H9 (cell line): ENCODE measurements around the gene SAP30L. TPM values are rescaled to one million over a fixed set of nuclear protein-coding genes. Genes with fewer than 3 reads are reported as not detected.

Experiments
- DNase-seq: peaks from one replicate; pipeline ENCODE4 v3.0.0-alpha.2; 2017
- H2AFZ ChIP-seq: one replicate; pipeline ENCODE4 v1.6.1; 2013; ENCODE audit warnings: mild to moderate bottlenecking, low read length, control low read depth, moderate library complexity
- H2AK5ac ChIP-seq: 2 replicates; pipeline ENCODE4 v1.6.1; 2013; ENCODE audit warnings: low read length, control low read depth, mixed read lengths; ENCODE audit not compliant: insufficient read length
- H2BK120ac ChIP-seq: one replicate; pipeline ENCODE4 v1.6.1; 2013; ENCODE audit warnings: low read depth, mild to moderate bottlenecking, low read length, control low read depth, inconsistent platforms; ENCODE audit not compliant: poor library complexity, severe bottlenecking
- H2BK12ac ChIP-seq: 2 replicates; pipeline ENCODE4 v1.6.1; 2013; ENCODE audit warnings: low read length, control low read depth, mixed read lengths, low read depth; ENCODE audit not compliant: insufficient read length
- H2BK15ac ChIP-seq: 2 replicates; pipeline ENCODE4 v1.6.1; 2013; ENCODE audit warnings: low read depth, low read length, control low read depth
- H2BK20ac ChIP-seq: one replicate; pipeline ENCODE4 v1.6.1; 2013; ENCODE audit warnings: low read depth, mild to moderate bottlenecking, low read length, control low read depth, inconsistent platforms; ENCODE audit not compliant: poor library complexity, severe bottlenecking
- H2BK5ac ChIP-seq: 2 replicates; pipeline ENCODE4 v1.6.1; 2013; ENCODE audit warnings: low read length, control low read depth, mixed read lengths; ENCODE audit not compliant: insufficient read length
- H3K14ac ChIP-seq: 2 replicates; pipeline ENCODE4 v1.6.1; 2013; ENCODE audit warnings: low read length, control low read depth; ENCODE audit not compliant: insufficient read depth
- H3K18ac ChIP-seq: 2 replicates; pipeline ENCODE4 v1.6.1; 2013; ENCODE audit warnings: low read depth, mild to moderate bottlenecking, mixed read lengths, low read length, control low read depth; ENCODE audit not compliant: insufficient read length
- H3K23ac ChIP-seq: 2 replicates; pipeline ENCODE4 v1.6.1; 2013; ENCODE audit warnings: low read length, control low read depth, mixed read lengths, low read depth; ENCODE audit not compliant: insufficient read length
- H3K23me2 ChIP-seq: 2 replicates; pipeline ENCODE4 v1.6.1; 2013; ENCODE audit warnings: low read depth, mild to moderate bottlenecking, mixed read lengths, low read length, control low read depth; ENCODE audit not compliant: insufficient read length, poor library complexity, severe bottlenecking
- H3K27ac ChIP-seq: 2 replicates; pipeline ENCODE4 v1.5.1; 2013; ENCODE audit warnings: low read length, control low read depth, mixed read lengths, low read depth; ENCODE audit not compliant: insufficient read length
- H3K27me3 ChIP-seq: 2 replicates; pipeline ENCODE4 v1.6.1; 2013; ENCODE audit warnings: low read length, control low read depth, inconsistent platforms; ENCODE audit not compliant: insufficient read depth
- H3K4ac ChIP-seq: 2 replicates; pipeline ENCODE4 v1.6.1; 2013; ENCODE audit warnings: low read depth, mild to moderate bottlenecking, control low read depth, inconsistent platforms, low read length, moderate library complexity
- H3K4me1 ChIP-seq: 2 replicates; pipeline ENCODE4 v1.6.1; 2013; ENCODE audit warnings: low read length, control low read depth, inconsistent platforms; ENCODE audit not compliant: insufficient read depth
- H3K4me2 ChIP-seq: 2 replicates; pipeline ENCODE4 v1.6.1; 2013; ENCODE audit warnings: low read length, control low read depth, mixed read lengths; ENCODE audit not compliant: insufficient read length, insufficient read depth
- H3K56ac ChIP-seq: 2 replicates; pipeline ENCODE4 v1.6.1; 2013; ENCODE audit warnings: low read depth, mild to moderate bottlenecking, mixed read lengths, low read length, control low read depth; ENCODE audit not compliant: insufficient read length
- H3K79me1 ChIP-seq: 2 replicates; pipeline ENCODE4 v1.6.1; 2013; ENCODE audit warnings: low read depth, mild to moderate bottlenecking, moderate library complexity, low read length, control low read depth, inconsistent platforms; ENCODE audit not compliant: insufficient read depth, poor library complexity, severe bottlenecking
- H3K79me2 ChIP-seq: 2 replicates; pipeline ENCODE4 v1.6.1; 2013; ENCODE audit warnings: low read length, control low read depth, inconsistent platforms; ENCODE audit not compliant: insufficient read depth
- H3K9ac ChIP-seq: 2 replicates; pipeline ENCODE4 v1.6.1; 2013; ENCODE audit warnings: low read length, control low read depth, mixed read lengths; ENCODE audit not compliant: insufficient read length; ENCODE audit errors: extremely low read depth
- H3K9me3 ChIP-seq: one replicate; pipeline ENCODE4 v1.6.1; 2013; ENCODE audit warnings: low read depth, low read length, inconsistent platforms; ENCODE audit not compliant: control insufficient read depth
- H3T11ph ChIP-seq: one replicate; pipeline ENCODE4 v1.6.1; 2013; ENCODE audit warnings: mild to moderate bottlenecking, low read length, control low read depth, inconsistent platforms
- H4K20me1 ChIP-seq: one replicate; pipeline ENCODE4 v1.6.1; 2013; ENCODE audit not compliant: control insufficient read depth, insufficient read length, insufficient read depth
- H4K5ac ChIP-seq: 2 replicates; pipeline ENCODE4 v1.6.1; 2013; ENCODE audit warnings: low read depth, mild to moderate bottlenecking, mixed read lengths, low read length, control low read depth; ENCODE audit not compliant: insufficient read length
- H4K8ac ChIP-seq: replicated peaks from 2 replicates; pipeline ENCODE4 v1.6.1; 2013; ENCODE audit warnings: low read length, control low read depth, mixed read lengths, low read depth; ENCODE audit not compliant: insufficient read length
- H4K91ac ChIP-seq: 2 replicates; pipeline ENCODE4 v1.6.1; 2013; ENCODE audit warnings: low read depth, mild to moderate bottlenecking, moderate library complexity, mixed read lengths, low read length, control low read depth; ENCODE audit not compliant: insufficient read length
- H3K27ac Mint-ChIP-seq, 3 experiments: 2 replicates in 2 of 3; 3 replicates in 1 of 3; pipeline ENCODE4 v1.8.0; 2020 to 2021; ENCODE audit warnings: mixed read lengths in 3 of 3, mild to moderate bottlenecking in 1 of 3, moderate library complexity in 1 of 3
- H3K27me3 Mint-ChIP-seq: 2 replicates; pipeline ENCODE4 v1.8.0; 2021; ENCODE audit warnings: low read depth, mild to moderate bottlenecking, moderate library complexity, mixed read lengths
- H3K36me3 Mint-ChIP-seq, 3 experiments: 2 replicates in 2 of 3; 3 replicates in 1 of 3; pipeline ENCODE4 v1.8.0; 2020 to 2021; ENCODE audit warnings: low read depth in 3 of 3, mixed read lengths in 3 of 3; ENCODE audit not compliant: insufficient read depth in 1 of 3
- H3K4me1 Mint-ChIP-seq, 2 experiments: 2 replicates each; pipeline ENCODE4 v1.8.0; 2020; ENCODE audit warnings: mixed read lengths in 2 of 2
- H3K4me3 Mint-ChIP-seq, 2 experiments: 2 replicates in 1 of 2; 3 replicates in 1 of 2; pipeline ENCODE4 v1.8.0; 2020 to 2021; ENCODE audit warnings: mild to moderate bottlenecking in 2 of 2, mixed read lengths in 2 of 2, moderate library complexity in 1 of 2
- H3K9me3 Mint-ChIP-seq, 2 experiments: 2 replicates in 1 of 2; 3 replicates in 1 of 2; pipeline ENCODE4 v1.8.0; 2020; ENCODE audit warnings: mild to moderate bottlenecking in 2 of 2, mixed read lengths in 2 of 2, moderate library complexity in 1 of 2
- CTCF ChIP-seq: fragments of 200-600 bp; sonication (generic); conservative IDR thresholded peaks from 3 replicates; pipeline ENCODE4 v1.8.0; 2021; ENCODE audit warnings: antibody characterized with exemption, mild to moderate bottlenecking
- WGBS: extraction: QIAGEN DNeasy Blood & Tissue Kit; methylation state at CpG from one replicate; pipeline ENCODE4 v1.1.7; 2013; ENCODE audit warnings: missing lambda C conversion rate, low lambda C conversion rate, mixed read lengths; ENCODE audit not compliant: insufficient read length; ENCODE audit errors: extremely low coverage; 5-methylcytosine and 5-hydroxymethylcytosine counted together
- total RNA-seq: library from RNA; stranded (reverse); gene quantifications from 2 replicates; pipeline ENCODE4 v1.2.1, GENCODE V29; 2021

SAP30L gene
- total RNA-seq, 1 experiment from 2014 or later: 25.0 TPM

- H3K36me3 Mint-ChIP-seq: no peaks in the 10 kb centered on the region
- H3K14ac ChIP-seq: no peak overlapping the region
- H4K8ac ChIP-seq: no peak overlapping the region
- no peaks in the 10 kb centered on the region for H3K9me3 ChIP-seq
- H3K9me3 Mint-ChIP-seq: no peaks in the 10 kb centered on the region
- H3K56ac ChIP-seq: no peak overlapping the region
- H3K4me2 ChIP-seq: no peak overlapping the region
- no peak overlapping the region for H3K9ac ChIP-seq
- H3K27me3 Mint-ChIP-seq: peaks cover 32% of the 10 kb centered on the region
- H3K27ac Mint-ChIP-seq: no peak overlapping the region
- no peak overlapping the region for H3K4ac ChIP-seq
- H3K27me3 ChIP-seq: no peaks in the 10 kb centered on the region; the same call in 1 of the 2 replicates
- H2BK20ac ChIP-seq: no peak overlapping the region
- H4K91ac ChIP-seq: no peak overlapping the region
- no peaks in the 10 kb centered on the region for H3K23me2 ChIP-seq
- no peak for DNase-seq
- no peak overlapping the region for H2BK15ac ChIP-seq
- H2AFZ ChIP-seq: no peak overlapping the region
- peaks cover 2% of the 10 kb centered on the region; the same call in 1 of the 2 replicates for H3K4me1 ChIP-seq
- peaks cover 9 to 14% of the 10 kb centered on the region in 2 experiments for H3K4me1 Mint-ChIP-seq
- no peak overlapping the region for H3K4me3 Mint-ChIP-seq
- H3K23ac ChIP-seq: no peak overlapping the region
- no CpG with 5 or more reads among the region's 1 CpG for WGBS
- H3K79me1 ChIP-seq: no peaks in the 10 kb centered on the region
- H3T11ph ChIP-seq: no peak overlapping the region
- no peaks in the 10 kb centered on the region for H3K79me2 ChIP-seq
- no peak overlapping the region for H3K27ac ChIP-seq
- no peak overlapping the region for H2AK5ac ChIP-seq
- no peak overlapping the region for H2BK12ac ChIP-seq
- H2BK120ac ChIP-seq: no peak overlapping the region
- H4K5ac ChIP-seq: no peak overlapping the region
- no peak for TF ChIP-seq CTCF
- no peak overlapping the region for H3K18ac ChIP-seq
- no peaks in the 10 kb centered on the region for H4K20me1 ChIP-seq
- no peak overlapping the region for H2BK5ac ChIP-seq
These were observed 52.8 kb downstream of the SAP30L start for GRCh38 chr5:154498591-154498990.
